CD4-positive, CD25-positive, alpha-beta regulatory T cell (primary cell): Measurements from ENCODE around the gene ATP1B2. TPM values are rescaled to one million over a fixed set of nuclear protein-coding genes. Genes with fewer than 3 reads are reported as not detected.
A peak's percentile ranks its signal among the peaks of the same experiment; 100 is the strongest.
"Not testable (repeated sequence)": the region's sequence is repeated elsewhere in the genome, so short reads cannot be mapped to it uniquely, and the experiment has no call there.

Experiments used
- ATAC-seq, 2 donors: fragments of 150-1000 bp; cut with Tn5 transposase; one replicate each; pipeline ENCODE4 v1.10.0; 2021; ENCODE audit warnings: low read depth in 2 of 2, moderate number of reproducible peaks in 2 of 2, moderate library complexity in 1 of 2
- DNase-seq, 3 donors: peaks; one replicate each; pipeline versions ENCODE4 v3.0.0 to v3.0.0-alpha.2; 2012 to 2022; ENCODE audit warnings: mixed read lengths in 1 of 3
- H3K27ac ChIP-seq: one replicate; pipeline ENCODE4 v1.7.0; 2013; ENCODE audit warnings: mild to moderate bottlenecking, low read length; ENCODE audit not compliant: insufficient read depth, poor library complexity, severe bottlenecking
- H3K27me3 ChIP-seq: one replicate; pipeline ENCODE4 v1.7.0; 2013; ENCODE audit warnings: low read length; ENCODE audit not compliant: control insufficient read depth, insufficient read depth
- H3K36me3 ChIP-seq: one replicate; pipeline ENCODE4 v1.7.0; 2013; ENCODE audit warnings: mild to moderate bottlenecking, low read length, moderate library complexity; ENCODE audit not compliant: control insufficient read depth, insufficient read depth
- H3K4me1 ChIP-seq: 2 replicates; pipeline ENCODE4 v1.7.0; 2013; ENCODE audit warnings: mild to moderate bottlenecking, low read length; ENCODE audit not compliant: insufficient read depth, control insufficient read depth, poor library complexity, severe bottlenecking
- H3K4me3 ChIP-seq: one replicate; pipeline ENCODE4 v1.7.0; 2013; ENCODE audit warnings: low read depth, mild to moderate bottlenecking, low read length, moderate library complexity
- H3K9me3 ChIP-seq, 2 experiments: 1 replicate in 1 of 2; 2 replicates in 1 of 2; pipeline ENCODE4 v1.7.0; 2013; ENCODE audit warnings: low read length in 2 of 2, mild to moderate bottlenecking in 1 of 2, moderate library complexity in 1 of 2; ENCODE audit not compliant: control insufficient read depth in 2 of 2
- H3K27ac Mint-ChIP-seq, 3 donors: one replicate each; pipeline ENCODE4 v1.8.0; 2020 to 2022; ENCODE audit warnings: mild to moderate bottlenecking in 3 of 3, mixed read lengths in 3 of 3, moderate library complexity in 2 of 3
- H3K27me3 Mint-ChIP-seq: one replicate; pipeline ENCODE4 v1.8.0; 2022; ENCODE audit warnings: mild to moderate bottlenecking, mixed read lengths
- H3K36me3 Mint-ChIP-seq: one replicate; pipeline ENCODE4 v1.8.0; 2020; ENCODE audit warnings: mixed read lengths
- H3K4me1 Mint-ChIP-seq, 4 donors: one replicate each; pipeline ENCODE4 v1.8.0; 2020 to 2022; ENCODE audit warnings: mixed read lengths in 4 of 4, mild to moderate bottlenecking in 1 of 4
- H3K4me3 Mint-ChIP-seq, 4 donors: one replicate each; pipeline ENCODE4 v1.8.0; 2020 to 2022; ENCODE audit warnings: mild to moderate bottlenecking in 4 of 4, mixed read lengths in 4 of 4, moderate library complexity in 3 of 4
- H3K9me3 Mint-ChIP-seq, 7 donors: one replicate each; pipeline ENCODE4 v1.8.0; 2020 to 2022; ENCODE audit warnings: mixed read lengths in 7 of 7, mild to moderate bottlenecking in 3 of 7, moderate library complexity in 2 of 7
- polyA plus RNA-seq, 4 donors: library from polyadenylated mRNA; unstranded; fragments of 300-500 nt; fragmentation: Illumina TruSeq; gene quantifications; one replicate each; pipeline ENCODE4 v1.2.3, GENCODE V29; 2021
- total RNA-seq: library from RNA; stranded (reverse); gene quantifications from one replicate; pipeline ENCODE4 v1.2.3, GENCODE V29; 2022

Gene ATP1B2
- total and polyA plus RNA-seq, 5 donors from 2014 or later = not detected

DNA sequence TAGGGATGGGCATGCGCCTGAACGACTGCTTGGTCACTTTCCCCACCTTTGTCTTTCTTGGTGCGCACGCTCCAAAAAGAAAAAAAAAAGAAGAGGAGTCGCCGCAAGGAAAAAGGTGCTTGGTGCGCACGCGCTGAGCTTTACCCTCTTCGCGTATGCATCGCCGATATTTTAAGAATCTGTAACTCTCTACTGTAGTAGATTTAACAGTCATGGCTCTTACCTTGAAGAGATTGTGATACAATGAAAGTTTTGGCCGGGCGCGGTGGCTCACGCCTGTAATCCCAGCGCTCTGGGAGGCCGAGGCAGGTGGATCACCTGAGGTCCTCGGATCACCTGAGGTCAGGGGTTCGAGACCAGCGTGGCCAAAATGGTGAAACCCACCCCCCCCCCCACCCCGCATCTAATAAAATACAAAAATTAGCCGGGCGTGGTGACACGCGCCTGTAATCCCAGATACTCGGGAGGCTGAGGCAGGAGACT is 35.4 kb upstream of the ATP1B2 start:
- H3K4me1 Mint-ChIP-seq = peaks cover 14 to 43% (median 34%) of the 10 kb centered on the region in 4 donors
- peaks cover 4% of the 10 kb centered on the region for H3K36me3 Mint-ChIP-seq
- no peaks in the 10 kb centered on the region for H3K36me3 ChIP-seq
- H3K27me3 Mint-ChIP-seq = no peaks in the 10 kb centered on the region
- ATAC-seq = peak; percentile 25 to 27
- H3K4me3 Mint-ChIP-seq = peak overlapping the region; percentile 91 to 97 (median 92)
- peak overlapping the region; percentile 96 to 98 (median 97) for H3K27ac Mint-ChIP-seq
- H3K9me3 Mint-ChIP-seq = no peaks in the 10 kb centered on the region
- no peak for DNase-seq
- peak overlapping the region; percentile 83 for H3K27ac ChIP-seq
- H3K4me3 ChIP-seq = peak overlapping the region; percentile 79
- H3K4me1 ChIP-seq = peaks cover 29% of the 10 kb centered on the region
- H3K27me3 ChIP-seq = no peaks in the 10 kb centered on the region
- H3K9me3 ChIP-seq = no peaks in the 10 kb centered on the region

DNA sequence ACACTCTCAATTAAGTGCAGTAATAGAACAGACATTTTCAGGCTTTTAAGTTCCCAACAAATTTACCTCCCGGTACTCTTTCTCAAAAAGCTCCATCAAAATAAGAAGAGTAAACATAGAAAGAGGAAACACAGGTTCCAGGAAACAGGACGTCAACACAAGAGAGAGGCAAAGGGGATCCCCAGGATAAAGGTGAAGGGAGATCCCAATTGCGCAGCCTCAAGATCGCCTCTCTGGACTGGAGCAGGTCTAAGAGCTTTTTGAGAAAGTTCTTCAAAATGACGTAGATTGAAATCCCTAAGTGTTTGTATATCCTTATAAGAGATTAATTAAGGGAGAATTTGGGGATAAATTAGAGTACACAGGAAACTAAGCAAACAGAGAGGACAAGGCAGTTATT is 32.1 kb upstream of the ATP1B2 start:
- Histone ChIP-seq H3K4me3 (no peak overlapping the region), H3K27me3 (no peaks in the 10 kb centered on the region), H3K9me3 (no peaks in the 10 kb centered on the region), H3K4me1 (peaks cover 5% of the 10 kb centered on the region), H3K27ac (no peak overlapping the region), H3K36me3 (no peaks in the 10 kb centered on the region)
- Mint-ChIP-seq H3K27me3 (no peaks in the 10 kb centered on the region), H3K4me3 (peak overlapping the region in 1 of 4 donors; percentile 14), H3K27ac (peak overlapping the region in 1 of 3 donors; percentile 26), H3K4me1 (peaks cover 3 to 10% (median 5%) of the 10 kb centered on the region in 4 donors), H3K36me3 (no peaks in the 10 kb centered on the region), H3K9me3 (no peaks in the 10 kb centered on the region)
- no peak for DNase-seq
- ATAC-seq = no peak

DNA sequence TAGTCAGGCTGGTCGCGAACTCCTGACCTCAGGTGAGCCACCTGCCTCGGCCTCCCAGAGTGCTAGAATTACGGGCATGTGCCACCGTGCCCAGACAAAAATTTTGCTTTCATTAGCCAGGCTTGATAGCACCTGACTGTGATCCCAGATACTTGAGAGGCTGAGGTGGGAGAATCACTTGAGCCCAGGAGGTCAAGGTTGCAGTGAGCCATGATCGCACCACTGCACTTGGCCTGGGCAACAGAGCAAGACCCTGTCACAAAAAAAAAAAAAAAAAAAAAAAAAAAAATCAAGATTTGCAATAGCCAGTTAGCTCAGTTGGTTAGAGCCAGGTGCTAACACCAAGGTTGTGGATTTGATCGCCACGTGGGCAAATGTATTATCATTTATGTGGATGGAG is 29.9 kb upstream of the ATP1B2 start:
- no peaks in the 10 kb centered on the region for H3K36me3 Mint-ChIP-seq
- no peak for DNase-seq
- no peak overlapping the region for H3K27ac ChIP-seq

DNA sequence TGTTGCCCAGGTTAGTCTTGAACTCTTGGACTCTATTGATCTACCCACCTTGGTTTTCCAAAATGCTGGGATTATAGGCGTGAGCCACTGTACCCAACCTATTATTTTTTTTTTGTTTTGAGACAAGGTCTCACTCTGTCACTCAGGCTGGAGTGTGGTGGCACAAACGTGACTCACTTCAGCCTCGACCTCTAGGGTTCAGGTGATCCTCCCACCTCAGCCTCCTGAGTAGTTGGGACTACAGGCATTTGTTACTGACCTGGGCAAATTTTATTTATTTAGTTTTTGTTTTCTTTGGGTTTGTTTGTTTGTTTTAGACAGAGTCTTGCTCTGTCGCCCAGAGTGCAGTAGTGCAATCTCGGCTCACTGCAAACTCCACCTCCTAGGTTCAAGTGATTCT is 27.1 kb upstream of the ATP1B2 start:
- no peaks in the 10 kb centered on the region for H3K9me3 ChIP-seq
- DNase-seq (no peak), ATAC-seq (no peak)
- Mint-ChIP-seq H3K27ac (no peak overlapping the region), H3K27me3 (no peaks in the 10 kb centered on the region), H3K9me3 (no peaks in the 10 kb centered on the region), H3K4me3 (peak overlapping the region in 1 of 4 donors; percentile 63), H3K36me3 (no peaks in the 10 kb centered on the region), H3K4me1 (peaks cover 0 to 16% (median 13%) of the 10 kb centered on the region in 4 donors)
- H3K36me3 ChIP-seq = no peaks in the 10 kb centered on the region
- peaks cover 17% of the 10 kb centered on the region for H3K4me1 ChIP-seq
- no peaks in the 10 kb centered on the region for H3K27me3 ChIP-seq
- no peak overlapping the region for H3K4me3 ChIP-seq
- H3K27ac ChIP-seq = no peak overlapping the region

More for the DNA sequence above, 29.9 kb upstream of the ATP1B2 start:
- H3K27me3 ChIP-seq = no peaks in the 10 kb centered on the region
- H3K9me3 ChIP-seq = no peaks in the 10 kb centered on the region
- Mint-ChIP-seq H3K27me3 (no peaks in the 10 kb centered on the region), H3K27ac (no peak overlapping the region), H3K9me3 (no peaks in the 10 kb centered on the region), H3K4me1 (no peaks in the 10 kb centered on the region), H3K4me3 (no peak overlapping the region)
- H3K36me3 ChIP-seq = no peaks in the 10 kb centered on the region
- no peaks in the 10 kb centered on the region for H3K4me1 ChIP-seq
- H3K4me3 ChIP-seq = no peak overlapping the region
- ATAC-seq = no peak

DNA sequence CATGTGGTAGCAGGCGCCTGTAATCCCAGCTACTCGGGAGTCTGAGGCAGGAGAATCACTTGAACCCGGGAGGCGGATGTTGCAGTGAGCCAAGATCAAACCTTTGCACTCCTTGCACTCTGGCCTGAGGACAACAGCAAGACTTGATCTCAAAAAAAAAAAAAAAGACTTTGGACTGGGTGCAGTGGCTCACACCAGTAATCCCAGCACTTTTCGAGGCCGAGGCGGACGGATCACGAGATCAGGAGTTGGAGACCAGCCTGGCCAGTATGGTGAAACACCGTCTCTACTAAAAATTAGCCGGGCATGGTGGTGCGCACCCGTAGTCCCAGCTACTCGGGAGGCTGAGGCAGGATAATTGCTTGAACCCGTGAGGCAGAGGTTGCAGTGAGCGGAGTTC is 25.0 kb upstream of the ATP1B2 start:
- not testable (repeated sequence) for DNase-seq, H3K4me3 ChIP-seq, H3K27ac Mint-ChIP-seq, ATAC-seq, H3K27me3 Mint-ChIP-seq, H3K36me3 ChIP-seq, H3K27me3 ChIP-seq, H3K9me3 ChIP-seq, H3K27ac ChIP-seq, H3K9me3 Mint-ChIP-seq, H3K36me3 Mint-ChIP-seq
- H3K4me1 Mint-ChIP-seq = peaks cover 0 to 19% (median 13%) of the 10 kb centered on the region in 4 donors
- H3K4me1 ChIP-seq = peaks cover 17% of the 10 kb centered on the region
- H3K4me3 Mint-ChIP-seq = peak overlapping the region; percentile 41 to 93 (median 82)

DNA sequence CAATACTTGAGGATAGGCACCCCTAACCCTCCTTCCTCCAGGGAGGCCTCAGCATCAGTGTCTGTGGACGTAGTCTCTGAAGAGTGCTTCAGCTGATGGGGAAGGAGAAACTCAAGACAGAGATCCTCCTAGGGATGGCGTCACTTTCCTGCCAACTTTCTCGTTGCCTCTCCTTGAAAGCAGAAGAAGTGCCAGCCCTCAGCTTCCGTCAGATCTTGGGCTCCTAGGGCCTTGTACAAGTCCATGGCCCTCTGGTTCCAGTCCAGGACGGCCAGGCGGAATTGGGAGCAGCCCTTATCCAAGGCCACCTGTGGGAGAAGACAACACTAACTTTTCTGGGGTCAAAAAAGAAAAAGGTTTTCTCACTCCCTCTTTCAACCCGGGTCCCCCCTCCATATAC is 24.4 kb upstream of the ATP1B2 start:
- no peak for ATAC-seq
- H3K27me3 ChIP-seq = no peaks in the 10 kb centered on the region
- H3K4me1 ChIP-seq = peaks cover 17% of the 10 kb centered on the region
- no peak for DNase-seq
- H3K36me3 Mint-ChIP-seq = no peaks in the 10 kb centered on the region
- H3K27me3 Mint-ChIP-seq = no peaks in the 10 kb centered on the region
- H3K27ac Mint-ChIP-seq = peak overlapping the region; percentile 42 to 90 (median 80)
- H3K27ac ChIP-seq = no peak overlapping the region
- H3K4me3 ChIP-seq = no peak overlapping the region
- peak overlapping the region; percentile 90 to 94 (median 92) for H3K4me3 Mint-ChIP-seq
- peaks cover 0 to 19% (median 13%) of the 10 kb centered on the region in 4 donors for H3K4me1 Mint-ChIP-seq
- H3K9me3 ChIP-seq = no peaks in the 10 kb centered on the region
- H3K9me3 Mint-ChIP-seq = no peaks in the 10 kb centered on the region
- H3K36me3 ChIP-seq = no peaks in the 10 kb centered on the region

DNA sequence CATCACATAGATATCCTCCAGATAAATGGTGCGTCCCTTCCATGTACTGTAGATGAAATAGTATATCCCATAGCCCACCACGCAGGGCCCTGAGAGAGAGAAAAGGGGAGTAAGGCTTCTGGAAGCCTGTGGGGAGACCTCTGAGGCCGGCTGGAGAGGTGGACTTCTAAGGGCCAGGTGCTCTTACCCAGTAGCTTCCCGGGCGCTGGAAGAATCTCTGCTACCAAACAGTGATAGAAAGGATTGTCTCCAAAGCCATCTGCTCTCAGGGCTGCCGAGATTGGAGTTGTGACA is 23.8 kb upstream of the ATP1B2 start:
- no peaks in the 10 kb centered on the region for H3K36me3 Mint-ChIP-seq
- peak overlapping the region; percentile 73 for H3K27ac ChIP-seq

More for the DNA sequence above, 23.8 kb upstream of the ATP1B2 start:
- Histone ChIP-seq H3K27me3 (no peaks in the 10 kb centered on the region), H3K9me3 (no peaks in the 10 kb centered on the region), H3K4me1 (peaks cover 17% of the 10 kb centered on the region), H3K4me3 (peak overlapping the region; percentile 75), H3K36me3 (no peaks in the 10 kb centered on the region)
- Mint-ChIP-seq H3K27ac (peak overlapping the region; percentile 82 to 93 (median 90)), H3K27me3 (no peaks in the 10 kb centered on the region), H3K4me3 (peak overlapping the region; percentile 90 to 94 (median 92)), H3K4me1 (peaks cover 0 to 19% (median 13%) of the 10 kb centered on the region in 4 donors), H3K9me3 (no peaks in the 10 kb centered on the region)
- DNase-seq (no peak), ATAC-seq (no peak)
